Tibial nerve (tissue), 4 donors: ENCODE results near the gene AZI2. TPM values are rescaled to one million over a fixed set of nuclear protein-coding genes. Genes with fewer than 3 reads are reported as not detected.

Experiments
- DNase-seq, 2 donors: peaks; one replicate each; pipeline ENCODE4 v3.0.0-alpha.2; 2019; ENCODE audit warnings: low spot score in 2 of 2
- H3K27ac ChIP-seq, 4 donors: fragments of 200-600 bp; sonication (generic) in 3 of 4; one replicate each; pipeline ENCODE4 v1.5.1; 2017 to 2019; ENCODE audit warnings: mild to moderate bottlenecking in 1 of 4
- H3K27me3 ChIP-seq, 2 donors: fragments of 200-600 bp; sonication (generic) in 1 of 2; one replicate each; pipeline versions ENCODE4 v1.5.1 to v1.6.0; 2017 to 2019
- H3K36me3 ChIP-seq, 3 donors: fragments of 200-600 bp; sonication (generic); one replicate each; pipeline ENCODE4 v1.5.1; 2018 to 2019
- H3K4me1 ChIP-seq, 4 donors: fragments of 200-600 bp; sonication (generic) in 3 of 4; one replicate each; pipeline ENCODE4 v1.5.1; 2017 to 2019
- H3K4me3 ChIP-seq, 4 donors: fragments of 200-600 bp; sonication (generic) in 3 of 4; one replicate each; pipeline ENCODE4 v1.5.1; 2017 to 2019; ENCODE audit warnings: mild to moderate bottlenecking in 1 of 4, moderate library complexity in 1 of 4
- H3K9me3 ChIP-seq, 4 donors: fragments of 200-600 bp; sonication (generic) in 3 of 4; one replicate each; pipeline ENCODE4 v1.5.1; 2017 to 2019
- EP300 ChIP-seq, 2 donors: sonication (generic); formaldehyde crosslinking; IDR thresholded peaks; one replicate each; pipeline ENCODE4 v1.6.1; 2017; ENCODE audit warnings: antibody characterized with exemption in 2 of 2, mild to moderate bottlenecking in 1 of 2
- POLR2A ChIP-seq, 2 donors: fragments of 450-650 bp; IDR thresholded peaks; one replicate each; pipeline ENCODE4 v1.6.1; 2017; ENCODE audit warnings: antibody characterized with exemption in 2 of 2, mild to moderate bottlenecking in 2 of 2, moderate library complexity in 2 of 2
- WGBS, 2 donors: methylation state at CpG; one replicate each; pipeline ENCODE4 v1.1.5; 2018; 5-methylcytosine and 5-hydroxymethylcytosine counted together
- total RNA-seq, 4 donors: library from RNA; depleted of rRNA; stranded (reverse); fragments of >200 nt; gene quantifications; one replicate each; pipeline ENCODE4 v1.1.0, GENCODE V29; 2016
- TF ChIP-seq, protein P1 (sequence below), 5 experiments: fragments of 200-600 bp in 3 of 5; fragments of 450-650 bp in 2 of 5; sonication (generic) in 3 of 5; IDR thresholded peaks; one replicate each; pipeline ENCODE4 v1.5.1; 2016 to 2019; ENCODE audit warnings: antibody characterized with exemption in 5 of 5, mild to moderate bottlenecking in 3 of 5, moderate library complexity in 2 of 5

Gene AZI2
- total RNA-seq, 4 donors from 2014 or later, result 75.9 to 130 (median 88.2) TPM

DNA sequence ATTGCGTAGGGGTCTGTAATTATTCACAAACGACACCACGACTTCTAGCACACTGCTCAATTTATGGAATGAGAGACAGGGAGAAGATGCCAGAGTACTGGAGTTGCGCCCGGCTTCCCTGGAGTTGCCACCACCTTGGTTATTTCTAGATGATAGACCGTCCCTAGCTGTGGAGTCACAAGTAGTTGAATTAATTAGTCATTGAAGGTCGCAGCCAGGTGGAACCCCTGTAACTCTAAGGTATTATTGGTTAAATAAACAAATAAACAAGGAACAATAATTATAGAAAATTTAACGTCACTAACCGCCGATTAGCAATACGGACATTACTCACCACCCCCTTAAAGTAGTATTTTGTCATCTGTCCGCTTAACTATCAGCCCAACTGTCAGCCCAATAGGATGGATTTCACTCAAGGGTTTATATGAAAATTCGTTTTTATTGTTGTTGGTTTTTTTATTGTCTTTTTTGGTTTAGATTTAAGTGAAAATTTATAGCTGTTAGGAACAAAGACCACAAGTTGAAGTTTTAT, 911 bp upstream of the AZI2 start:
- peaks cover 0 to 25% (median 0%) of the 10 kb centered on the region in 3 donors for H3K36me3 ChIP-seq
- peak overlapping the region; percentile 89 to 100 (median 99) for H3K27ac ChIP-seq
- peak overlapping the region; percentile 59 to 93 (median 82) for H3K4me3 ChIP-seq
- peak in 1 of 2 donors; percentile 12 for DNase-seq
- H3K27me3 ChIP-seq, result no peaks in the 10 kb centered on the region
- peaks cover 0 to 26% (median 9%) of the 10 kb centered on the region in 4 donors for H3K9me3 ChIP-seq
- 23 to 31% methylated on average over 13 of the region's 13 CpGs for WGBS, 2 donors
- TF ChIP-seq, protein P1, sequence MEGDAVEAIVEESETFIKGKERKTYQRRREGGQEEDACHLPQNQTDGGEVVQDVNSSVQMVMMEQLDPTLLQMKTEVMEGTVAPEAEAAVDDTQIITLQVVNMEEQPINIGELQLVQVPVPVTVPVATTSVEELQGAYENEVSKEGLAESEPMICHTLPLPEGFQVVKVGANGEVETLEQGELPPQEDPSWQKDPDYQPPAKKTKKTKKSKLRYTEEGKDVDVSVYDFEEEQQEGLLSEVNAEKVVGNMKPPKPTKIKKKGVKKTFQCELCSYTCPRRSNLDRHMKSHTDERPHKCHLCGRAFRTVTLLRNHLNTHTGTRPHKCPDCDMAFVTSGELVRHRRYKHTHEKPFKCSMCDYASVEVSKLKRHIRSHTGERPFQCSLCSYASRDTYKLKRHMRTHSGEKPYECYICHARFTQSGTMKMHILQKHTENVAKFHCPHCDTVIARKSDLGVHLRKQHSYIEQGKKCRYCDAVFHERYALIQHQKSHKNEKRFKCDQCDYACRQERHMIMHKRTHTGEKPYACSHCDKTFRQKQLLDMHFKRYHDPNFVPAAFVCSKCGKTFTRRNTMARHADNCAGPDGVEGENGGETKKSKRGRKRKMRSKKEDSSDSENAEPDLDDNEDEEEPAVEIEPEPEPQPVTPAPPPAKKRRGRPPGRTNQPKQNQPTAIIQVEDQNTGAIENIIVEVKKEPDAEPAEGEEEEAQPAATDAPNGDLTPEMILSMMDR (IDR thresholded peaks at IDR 0.05), result no peak
- TF ChIP-seq EP300 (IDR thresholded peaks at IDR 0.05), result no peak
- no peak for TF ChIP-seq POLR2A (IDR thresholded peaks at IDR 0.05)
- H3K4me1 ChIP-seq, result peaks cover 0 to 48% (median 15%) of the 10 kb centered on the region in 4 donors

DNA sequence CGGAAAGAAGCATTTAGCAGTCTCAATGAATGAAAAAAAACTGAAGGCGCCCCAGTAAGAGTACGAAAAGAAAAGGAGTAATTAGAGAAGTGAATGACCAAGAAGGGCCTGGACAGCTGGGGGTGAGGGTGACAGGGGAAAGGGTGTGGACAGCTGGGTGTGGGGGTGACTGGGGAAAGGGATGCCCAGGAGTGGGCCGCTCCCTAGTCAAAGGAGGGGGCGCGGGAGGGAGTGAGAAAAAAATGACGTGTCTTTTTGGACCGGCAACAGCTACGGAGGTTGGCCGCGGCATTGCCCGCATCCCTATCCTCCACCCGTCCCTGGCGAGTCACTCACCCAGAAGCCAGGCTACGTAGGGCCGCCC, 377 bp downstream of the AZI2 start:
- Histone ChIP-seq H3K36me3 (peaks cover 0 to 17% (median 0%) of the 10 kb centered on the region in 3 donors), H3K4me3 (peak overlapping the region; percentile 59 to 93 (median 82)), H3K27me3 (no peaks in the 10 kb centered on the region), H3K9me3 (peaks cover 0 to 17% (median 5%) of the 10 kb centered on the region in 4 donors), H3K4me1 (peaks cover 0 to 61% (median 18%) of the 10 kb centered on the region in 4 donors), H3K27ac (peak overlapping the region; percentile 89 to 100 (median 99))
- DNase-seq, result no peak
- no peak for TF ChIP-seq EP300 (IDR thresholded peaks at IDR 0.05)
- TF ChIP-seq, protein P1 (IDR thresholded peaks at IDR 0.05), result no peak
- TF ChIP-seq POLR2A (IDR thresholded peaks at IDR 0.05), result no peak
- WGBS, 2 donors, result 1 to 2% methylated on average over 16 of the region's 16 CpGs

DNA sequence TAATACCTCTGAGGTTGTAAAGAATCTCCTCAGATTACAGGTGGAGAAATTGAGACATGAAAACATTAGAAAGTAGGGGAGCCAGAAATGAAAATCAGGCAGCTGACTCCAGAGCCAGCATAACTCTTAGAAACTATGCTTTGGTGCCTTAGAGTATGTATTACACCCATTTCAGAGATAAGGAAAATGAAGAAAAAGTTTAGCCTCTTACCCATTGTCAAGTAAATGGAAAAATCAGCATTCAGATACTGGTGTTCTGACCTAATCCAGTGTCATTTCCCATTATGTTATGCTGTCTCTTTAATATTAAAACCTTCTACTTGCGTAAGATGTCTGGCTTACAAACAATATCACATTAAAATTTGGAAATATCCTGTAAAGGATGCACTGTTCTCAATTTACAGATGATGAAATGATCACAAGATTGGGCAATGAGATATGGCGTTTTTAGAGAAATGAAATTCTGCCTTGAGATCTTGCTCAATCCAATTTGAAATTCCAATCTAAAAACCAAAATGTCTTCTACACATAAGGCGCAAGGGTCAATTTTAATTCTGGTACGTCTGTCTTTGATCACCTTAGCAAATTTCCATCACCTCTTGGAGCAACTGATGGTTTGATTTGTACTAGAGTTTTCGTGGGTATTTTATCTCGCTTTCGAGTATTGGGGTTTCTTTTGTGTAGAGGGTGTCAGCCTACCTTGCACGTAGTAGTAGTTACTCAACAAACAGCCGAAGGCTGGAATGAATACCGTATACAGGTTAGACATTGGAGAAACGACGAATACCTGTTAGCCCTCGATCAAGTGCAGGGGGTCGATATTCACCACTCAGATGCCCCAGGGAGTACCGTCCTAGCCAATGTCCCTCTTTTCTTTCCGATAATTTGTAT, 1.0 kb downstream of the AZI2 start:
- peak overlapping the region; percentile 59 to 93 (median 82) for H3K4me3 ChIP-seq
- 17 to 23% methylated on average over 16 of the region's 16 CpGs for WGBS, 2 donors
- H3K4me1 ChIP-seq, result peaks cover 0 to 68% (median 20%) of the 10 kb centered on the region in 4 donors
- peaks cover 0 to 10% (median 0%) of the 10 kb centered on the region in 3 donors for H3K36me3 ChIP-seq
- peak in 1 of 2 donors; percentile 33 for DNase-seq
- H3K9me3 ChIP-seq, result peaks cover 0 to 11% (median 2%) of the 10 kb centered on the region in 4 donors
- peak overlapping the region; percentile 89 to 100 (median 99) for H3K27ac ChIP-seq
- peak in 1 of 2 donors; percentile 25 for TF ChIP-seq POLR2A (IDR thresholded peaks at IDR 0.05)
- TF ChIP-seq EP300 (IDR thresholded peaks at IDR 0.05), result peak; percentile 73 to 92
- TF ChIP-seq, protein P1 (IDR thresholded peaks at IDR 0.05), result no peak
- no peaks in the 10 kb centered on the region for H3K27me3 ChIP-seq

DNA sequence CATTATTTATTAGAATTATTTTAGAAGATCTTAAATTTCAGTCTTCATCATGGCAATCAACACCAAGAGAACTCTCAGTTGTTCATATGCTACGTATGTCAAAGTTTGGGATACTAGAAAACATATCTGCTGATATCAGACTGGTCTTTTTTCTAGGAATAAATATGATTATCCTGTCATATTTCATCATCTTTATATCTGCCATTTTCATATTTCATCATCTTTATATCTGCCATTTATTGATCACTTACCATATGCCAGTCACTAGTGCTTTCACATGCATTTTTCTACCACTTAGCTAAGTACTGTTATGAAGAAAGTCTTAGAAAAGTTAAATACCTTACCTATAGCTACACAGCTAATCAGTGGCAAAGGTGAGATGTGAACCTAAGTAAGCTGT, 2.9 kb downstream of the AZI2 start:
- Histone ChIP-seq H3K4me1 (peaks cover 0 to 81% (median 20%) of the 10 kb centered on the region in 4 donors), H3K27ac (peak overlapping the region in 2 of 4 donors; percentile 99 to 100), H3K4me3 (no peak overlapping the region), H3K27me3 (no peaks in the 10 kb centered on the region), H3K36me3 (no peaks in the 10 kb centered on the region), H3K9me3 (no peaks in the 10 kb centered on the region)
- DNase-seq, result no peak
- TF ChIP-seq POLR2A (IDR thresholded peaks at IDR 0.05) (no peak), EP300 (IDR thresholded peaks at IDR 0.05) (no peak)
- TF ChIP-seq, protein P1 (IDR thresholded peaks at IDR 0.05), result no peak
- 96 to 98% methylated on average over 1 of the region's 1 CpG for WGBS, 2 donors

DNA sequence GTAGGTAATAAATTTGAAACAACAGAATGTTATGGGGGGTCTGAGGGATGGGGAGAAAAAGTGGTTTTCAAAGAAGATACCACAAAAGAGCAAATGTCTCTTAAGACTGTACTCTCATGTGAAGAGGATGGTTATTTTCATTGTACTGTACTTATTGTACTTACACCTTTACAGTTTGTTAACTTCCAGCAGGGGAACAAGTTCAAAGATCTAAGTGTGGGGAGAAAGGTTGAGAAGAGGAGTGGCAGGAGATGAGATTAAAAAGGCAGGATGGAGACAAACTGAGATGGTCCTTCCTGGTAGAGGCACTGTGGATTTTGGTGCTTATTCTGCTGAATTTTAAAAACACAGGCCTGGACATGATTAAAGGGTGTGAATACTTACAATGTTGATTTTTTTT, 5.5 kb downstream of the AZI2 start:
- Histone ChIP-seq H3K27ac (peak overlapping the region in 2 of 4 donors; percentile 62 to 68), H3K9me3 (no peaks in the 10 kb centered on the region), H3K4me1 (peaks cover 0 to 69% (median 18%) of the 10 kb centered on the region in 4 donors), H3K36me3 (peaks cover 0 to 18% (median 0%) of the 10 kb centered on the region in 3 donors), H3K27me3 (no peaks in the 10 kb centered on the region), H3K4me3 (no peak overlapping the region)
- DNase-seq, result no peak
- TF ChIP-seq EP300 (IDR thresholded peaks at IDR 0.05) (no peak), POLR2A (IDR thresholded peaks at IDR 0.05) (no peak)
- TF ChIP-seq, protein P1 (IDR thresholded peaks at IDR 0.05), result no peak
